Endothelial cell of umbilical vein (primary cell): ENCODE results near the gene SMARCE1.

Experiments used
- EZH2 ChIP-seq: IDR thresholded peaks from 2 replicates; pipeline ENCODE4 v1.6.1; 2012; ENCODE audit warnings: borderline replicate concordance, low read depth, mild to moderate bottlenecking, moderate library complexity, low read length, inconsistent platforms; ENCODE audit not compliant: severe bottlenecking
- GATA2 ChIP-seq: IDR thresholded peaks from 2 replicates; pipeline ENCODE4 v1.7.0; 2011; ENCODE audit warnings: low read depth, mild to moderate bottlenecking, moderate library complexity, mixed read lengths, low read length; ENCODE audit not compliant: insufficient read length, insufficient read depth
- JUN ChIP-seq: IDR thresholded peaks from 2 replicates; pipeline ENCODE4 v1.6.1; 2011; ENCODE audit warnings: borderline replicate concordance, low read depth; ENCODE audit not compliant: insufficient read length, insufficient read depth
- MYC ChIP-seq: IDR thresholded peaks from one replicate; pipeline ENCODE4 v1.6.1; 2011; ENCODE audit warnings: mild to moderate bottlenecking, low read depth, low read length
- POLR2A ChIP-seq: IDR thresholded peaks from 2 replicates; pipeline ENCODE4 v1.6.1; 2012; ENCODE audit warnings: low read depth, mild to moderate bottlenecking, control low read depth, low read length
- POLR2AphosphoS5 ChIP-seq: IDR thresholded peaks from 2 replicates; pipeline ENCODE4 v1.6.1; 2012; ENCODE audit warnings: low read depth, mild to moderate bottlenecking, control low read depth, low read length, moderate library complexity; ENCODE audit not compliant: insufficient read depth
- TF ChIP-seq, protein P1 (sequence below), 2 donors: IDR thresholded peaks; 1 replicate in 1 of 2; 2 replicates in 1 of 2; pipeline ENCODE4 v1.5.1; 2011; ENCODE audit warnings: low read length in 2 of 2, mild to moderate bottlenecking in 2 of 2, moderate library complexity in 2 of 2, control low read depth in 1 of 2, inconsistent platforms in 1 of 2, low read depth in 1 of 2; ENCODE audit not compliant: insufficient read depth in 1 of 2; ENCODE audit errors: extremely low read depth in 1 of 2

DNA sequence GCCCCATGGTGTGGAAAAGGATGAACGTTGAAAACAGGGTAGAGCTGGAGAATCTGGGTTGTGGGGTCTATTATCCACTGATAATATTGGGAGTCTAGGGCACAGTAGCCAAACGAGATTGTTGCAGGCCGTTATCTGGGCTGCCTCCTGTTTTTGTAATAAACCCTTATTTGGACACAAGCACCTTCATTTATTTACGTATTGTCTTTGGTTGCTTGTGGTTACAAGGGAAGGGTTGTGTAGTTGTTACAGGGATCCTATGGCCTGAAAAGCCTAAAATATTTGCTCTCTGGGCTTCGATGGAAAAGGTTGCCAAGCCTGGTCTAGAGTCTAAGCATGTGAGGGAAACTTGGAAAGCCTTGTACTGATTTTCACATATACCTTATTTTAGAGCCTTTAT, 4.3 kb upstream of the SMARCE1 start:
- TF ChIP-seq, protein P1, sequence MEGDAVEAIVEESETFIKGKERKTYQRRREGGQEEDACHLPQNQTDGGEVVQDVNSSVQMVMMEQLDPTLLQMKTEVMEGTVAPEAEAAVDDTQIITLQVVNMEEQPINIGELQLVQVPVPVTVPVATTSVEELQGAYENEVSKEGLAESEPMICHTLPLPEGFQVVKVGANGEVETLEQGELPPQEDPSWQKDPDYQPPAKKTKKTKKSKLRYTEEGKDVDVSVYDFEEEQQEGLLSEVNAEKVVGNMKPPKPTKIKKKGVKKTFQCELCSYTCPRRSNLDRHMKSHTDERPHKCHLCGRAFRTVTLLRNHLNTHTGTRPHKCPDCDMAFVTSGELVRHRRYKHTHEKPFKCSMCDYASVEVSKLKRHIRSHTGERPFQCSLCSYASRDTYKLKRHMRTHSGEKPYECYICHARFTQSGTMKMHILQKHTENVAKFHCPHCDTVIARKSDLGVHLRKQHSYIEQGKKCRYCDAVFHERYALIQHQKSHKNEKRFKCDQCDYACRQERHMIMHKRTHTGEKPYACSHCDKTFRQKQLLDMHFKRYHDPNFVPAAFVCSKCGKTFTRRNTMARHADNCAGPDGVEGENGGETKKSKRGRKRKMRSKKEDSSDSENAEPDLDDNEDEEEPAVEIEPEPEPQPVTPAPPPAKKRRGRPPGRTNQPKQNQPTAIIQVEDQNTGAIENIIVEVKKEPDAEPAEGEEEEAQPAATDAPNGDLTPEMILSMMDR (IDR thresholded peaks at IDR 0.05; ENCODE audit: extremely low read depth in 1 of 2, insufficient read depth in 1 of 2, low read depth in 1 of 2, low read length in 2 of 2): no peak
- no peak for TF ChIP-seq POLR2A
- no peak for TF ChIP-seq JUN
- no peak for TF ChIP-seq POLR2AphosphoS5
- no peak for TF ChIP-seq GATA2
- TF ChIP-seq MYC: no peak
- TF ChIP-seq EZH2: no peak
